GM19467 (cell line): ENCODE data around the gene MGAT3.
A peak's percentile ranks its signal among the peaks of the same experiment; 100 is the strongest.

Experiments used
- ATAC-seq: cut with Tn5 transposase; IDR thresholded peaks from one replicate; pipeline ENCODE4 v1.9.1; 2021; ENCODE audit warnings: mild to moderate bottlenecking, moderate library complexity; ENCODE audit not compliant: unreplicated experiment

MGAT3 gene

GRCh38 chr22:39525658-39525975 lies 68.8 kb downstream of the MGAT3 start:
- no peak for ATAC-seq

- no peak for ATAC-seq
These were observed 69.9 kb downstream of the MGAT3 start for GRCh38 chr22:39526736-39527171.

GRCh38 chr22:39527481-39527961 lies 70.7 kb downstream of the MGAT3 start:
- ATAC-seq, result no peak

- ATAC-seq, result no peak
These were observed 71.4 kb downstream of the MGAT3 start for GRCh38 chr22:39528080-39528661.

- ATAC-seq, result no peak
These were observed 72.1 kb downstream of the MGAT3 start for GRCh38 chr22:39528681-39529486.

- no peak for ATAC-seq
These were observed 72.7 kb downstream of the MGAT3 start for GRCh38 chr22:39529487-39529851.

- no peak for ATAC-seq
These were observed 73.3 kb downstream of the MGAT3 start for GRCh38 chr22:39530116-39530515.

GRCh38 chr22:39530692-39531331 lies 74.0 kb downstream of the MGAT3 start:
- ATAC-seq, result no peak

GRCh38 chr22:39532215-39533073 lies 75.6 kb downstream of the MGAT3 start, which contains the start of gene RPS19BP1:
TSS of gene RPS19BP1 (minus strand) at chr22:39532748. CDS start at chr22:39532738, 10 bp downstream.
- ATAC-seq, result peak; percentile 74

GRCh38 chr22:39534092-39534506 lies 77.3 kb downstream of the MGAT3 start:
- ATAC-seq, result no peak

- ATAC-seq, result no peak
These were observed 78.0 kb downstream of the MGAT3 start for GRCh38 chr22:39534591-39535356.

- no peak for ATAC-seq
These were observed 78.5 kb downstream of the MGAT3 start for GRCh38 chr22:39535357-39535725.

GRCh38 chr22:39535831-39536449 lies 79.1 kb downstream of the MGAT3 start:
- no peak for ATAC-seq

GRCh38 chr22:39536711-39537110 lies 79.9 kb downstream of the MGAT3 start:
- ATAC-seq, result no peak

GRCh38 chr22:39537975-39538374 lies 81.2 kb downstream of the MGAT3 start:
- no peak for ATAC-seq
